IMR-90 (cell line): ENCODE data around the gene CNTNAP1.

Experiments
- CEBPB ChIP-seq: IDR thresholded peaks from 2 replicates; pipeline ENCODE4 v1.6.1; 2012; ENCODE audit warnings: low read depth, low read length, improper control_type of control experiment
- CHD1 ChIP-seq: IDR thresholded peaks from 2 replicates; pipeline ENCODE4 v1.6.1; 2012; ENCODE audit warnings: low read depth, low read length, improper control_type of control experiment
- SMC3 ChIP-seq: fragments of 150-350 bp; IDR thresholded peaks from 2 replicates; pipeline ENCODE4 v1.6.1; 2016; ENCODE audit warnings: low read depth, mild to moderate bottlenecking, antibody characterized with exemption, low read length, moderate library complexity
- TF ChIP-seq, protein P1 (sequence below): conservative IDR thresholded peaks from 2 replicates; pipeline ENCODE4 v1.5.1; 2012; ENCODE audit warnings: mild to moderate bottlenecking, low read depth, low read length, improper control_type of control experiment
- TF ChIP-seq, protein P2 (sequence below): fragments of 150-350 bp; IDR thresholded peaks from 2 replicates; pipeline ENCODE4 v1.6.1; 2016; ENCODE audit warnings: low read depth, mild to moderate bottlenecking, low read length, moderate library complexity, borderline replicate concordance

DNA sequence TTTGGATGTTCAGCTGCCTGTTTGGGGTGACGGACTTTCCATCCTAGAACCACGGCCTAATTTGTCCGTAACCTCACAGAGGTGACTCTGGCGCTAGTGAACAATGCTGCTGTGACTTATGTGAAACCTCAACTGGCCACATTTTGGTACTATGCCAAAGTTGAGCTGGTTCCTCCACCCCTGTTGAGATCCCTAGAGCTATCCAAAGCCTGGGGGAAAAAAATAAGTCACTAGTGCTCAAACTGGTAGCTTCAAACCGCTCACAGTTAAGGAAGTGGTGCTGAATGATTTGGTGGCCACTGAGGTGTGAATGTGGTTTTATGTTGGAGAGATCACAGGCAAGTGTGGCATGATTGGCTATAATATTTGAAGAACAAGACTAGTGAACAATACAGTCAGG, 34.6 kb upstream of the CNTNAP1 start:
- TF ChIP-seq, protein P1, sequence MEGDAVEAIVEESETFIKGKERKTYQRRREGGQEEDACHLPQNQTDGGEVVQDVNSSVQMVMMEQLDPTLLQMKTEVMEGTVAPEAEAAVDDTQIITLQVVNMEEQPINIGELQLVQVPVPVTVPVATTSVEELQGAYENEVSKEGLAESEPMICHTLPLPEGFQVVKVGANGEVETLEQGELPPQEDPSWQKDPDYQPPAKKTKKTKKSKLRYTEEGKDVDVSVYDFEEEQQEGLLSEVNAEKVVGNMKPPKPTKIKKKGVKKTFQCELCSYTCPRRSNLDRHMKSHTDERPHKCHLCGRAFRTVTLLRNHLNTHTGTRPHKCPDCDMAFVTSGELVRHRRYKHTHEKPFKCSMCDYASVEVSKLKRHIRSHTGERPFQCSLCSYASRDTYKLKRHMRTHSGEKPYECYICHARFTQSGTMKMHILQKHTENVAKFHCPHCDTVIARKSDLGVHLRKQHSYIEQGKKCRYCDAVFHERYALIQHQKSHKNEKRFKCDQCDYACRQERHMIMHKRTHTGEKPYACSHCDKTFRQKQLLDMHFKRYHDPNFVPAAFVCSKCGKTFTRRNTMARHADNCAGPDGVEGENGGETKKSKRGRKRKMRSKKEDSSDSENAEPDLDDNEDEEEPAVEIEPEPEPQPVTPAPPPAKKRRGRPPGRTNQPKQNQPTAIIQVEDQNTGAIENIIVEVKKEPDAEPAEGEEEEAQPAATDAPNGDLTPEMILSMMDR, result no peak
- TF ChIP-seq CEBPB, result no peak
- TF ChIP-seq, protein P2, sequence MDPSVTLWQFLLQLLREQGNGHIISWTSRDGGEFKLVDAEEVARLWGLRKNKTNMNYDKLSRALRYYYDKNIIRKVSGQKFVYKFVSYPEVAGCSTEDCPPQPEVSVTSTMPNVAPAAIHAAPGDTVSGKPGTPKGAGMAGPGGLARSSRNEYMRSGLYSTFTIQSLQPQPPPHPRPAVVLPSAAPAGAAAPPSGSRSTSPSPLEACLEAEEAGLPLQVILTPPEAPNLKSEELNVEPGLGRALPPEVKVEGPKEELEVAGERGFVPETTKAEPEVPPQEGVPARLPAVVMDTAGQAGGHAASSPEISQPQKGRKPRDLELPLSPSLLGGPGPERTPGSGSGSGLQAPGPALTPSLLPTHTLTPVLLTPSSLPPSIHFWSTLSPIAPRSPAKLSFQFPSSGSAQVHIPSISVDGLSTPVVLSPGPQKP, result no peak
- no peak for TF ChIP-seq SMC3
- no peak for TF ChIP-seq CHD1
